Measurements from ENCODE around the gene PRKD1.

The PRKD1 gene

DNA sequence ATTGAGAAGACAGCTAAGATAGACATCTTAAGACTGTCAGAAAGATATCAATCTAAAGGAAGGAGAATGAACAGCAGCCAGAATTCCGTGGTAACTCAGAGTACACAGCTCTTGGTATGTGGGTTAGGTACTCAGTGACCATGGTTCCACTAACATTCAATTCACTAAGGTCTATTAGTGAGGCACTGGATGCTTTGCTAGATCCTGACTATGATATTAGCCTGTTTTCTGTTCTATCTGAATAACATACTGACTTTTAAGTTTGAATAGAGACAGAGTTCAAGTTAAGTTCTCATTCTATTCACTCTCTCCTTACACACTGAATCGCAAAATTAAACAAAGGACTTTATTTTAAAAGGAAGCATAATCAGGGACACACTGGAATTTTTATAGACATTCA is 106.4 kb downstream of the PRKD1 start:
- Histone ChIP-seq H2AFZ (ENCODE audit: low read depth, low read length) (no peak overlapping the region), H3K27me3 (ENCODE audit: insufficient read depth, low read length, poor library complexity) (no peaks in the 10 kb centered on the region), H3K4me1 (ENCODE audit: insufficient read depth, low read length) (no peaks in the 10 kb centered on the region), H4K20me1 (ENCODE audit: insufficient read depth, low read length) (no peaks in the 10 kb centered on the region), H3K4me2 (ENCODE audit: insufficient read depth, low read length) (no peak overlapping the region), H3K4me3 (ENCODE audit: low read depth in 1 of 2, low read length in 2 of 2) (no peak overlapping the region), H3K36me3 (ENCODE audit: insufficient read depth, low read length) (no peaks in the 10 kb centered on the region), H3K27ac (ENCODE audit: low read length) (no peak overlapping the region), H3K9me3 (ENCODE audit: insufficient read depth, low read length, severe bottlenecking) (no peaks in the 10 kb centered on the region), H3K79me2 (ENCODE audit: insufficient read depth, low read length) (no peaks in the 10 kb centered on the region), H3K9ac (ENCODE audit: low read depth, low read length) (no peak overlapping the region)
- ATAC-seq (ENCODE audit: insufficient read depth, low read depth) (no peak), DNase-seq (no peak)
- TF ChIP-seq, protein P1, sequence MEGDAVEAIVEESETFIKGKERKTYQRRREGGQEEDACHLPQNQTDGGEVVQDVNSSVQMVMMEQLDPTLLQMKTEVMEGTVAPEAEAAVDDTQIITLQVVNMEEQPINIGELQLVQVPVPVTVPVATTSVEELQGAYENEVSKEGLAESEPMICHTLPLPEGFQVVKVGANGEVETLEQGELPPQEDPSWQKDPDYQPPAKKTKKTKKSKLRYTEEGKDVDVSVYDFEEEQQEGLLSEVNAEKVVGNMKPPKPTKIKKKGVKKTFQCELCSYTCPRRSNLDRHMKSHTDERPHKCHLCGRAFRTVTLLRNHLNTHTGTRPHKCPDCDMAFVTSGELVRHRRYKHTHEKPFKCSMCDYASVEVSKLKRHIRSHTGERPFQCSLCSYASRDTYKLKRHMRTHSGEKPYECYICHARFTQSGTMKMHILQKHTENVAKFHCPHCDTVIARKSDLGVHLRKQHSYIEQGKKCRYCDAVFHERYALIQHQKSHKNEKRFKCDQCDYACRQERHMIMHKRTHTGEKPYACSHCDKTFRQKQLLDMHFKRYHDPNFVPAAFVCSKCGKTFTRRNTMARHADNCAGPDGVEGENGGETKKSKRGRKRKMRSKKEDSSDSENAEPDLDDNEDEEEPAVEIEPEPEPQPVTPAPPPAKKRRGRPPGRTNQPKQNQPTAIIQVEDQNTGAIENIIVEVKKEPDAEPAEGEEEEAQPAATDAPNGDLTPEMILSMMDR (IDR thresholded peaks at IDR 0.05; ENCODE audit: borderline replicate concordance, extremely low read depth, low read length, poor library complexity, severe bottlenecking), result no peak
- TF ChIP-seq EZH2 (IDR thresholded peaks at IDR 0.05; ENCODE audit: borderline replicate concordance, low read depth, low read length, severe bottlenecking), result no peak

DNA sequence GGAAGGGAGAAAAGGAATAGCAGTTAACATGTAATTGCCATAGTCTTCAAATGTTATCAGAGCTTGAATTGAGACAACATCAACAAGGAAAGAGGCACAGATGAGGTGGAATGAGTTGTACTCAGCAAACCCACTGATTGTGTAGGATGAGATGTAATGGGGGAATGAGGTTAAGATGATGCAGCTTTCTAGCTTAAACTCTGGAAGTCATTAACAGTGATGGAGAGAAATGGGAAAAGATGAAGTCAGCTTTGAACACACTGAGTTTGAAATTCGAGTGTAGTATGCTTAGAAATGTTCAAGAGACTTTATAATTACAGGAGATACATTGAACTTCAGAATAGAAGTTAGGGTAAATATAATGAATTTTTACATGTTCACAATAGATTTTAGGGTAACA is 106.9 kb downstream of the PRKD1 start:
- no peak for TF ChIP-seq EZH2 (IDR thresholded peaks at IDR 0.05; ENCODE audit: borderline replicate concordance, low read depth, low read length, severe bottlenecking)
- TF ChIP-seq, protein P1 (IDR thresholded peaks at IDR 0.05; ENCODE audit: borderline replicate concordance, extremely low read depth, low read length, poor library complexity, severe bottlenecking), result no peak
- DNase-seq (no peak), ATAC-seq (ENCODE audit: insufficient read depth, low read depth) (no peak)
- no peak overlapping the region for H2AFZ ChIP-seq (ENCODE audit: low read depth, low read length)
- no peak overlapping the region for H3K9ac ChIP-seq (ENCODE audit: low read depth, low read length)
- H3K27me3 ChIP-seq (ENCODE audit: insufficient read depth, low read length, poor library complexity), result no peaks in the 10 kb centered on the region
- no peak overlapping the region for H3K27ac ChIP-seq (ENCODE audit: low read length)
- H3K4me1 ChIP-seq (ENCODE audit: insufficient read depth, low read length), result no peaks in the 10 kb centered on the region
- no peaks in the 10 kb centered on the region for H3K9me3 ChIP-seq (ENCODE audit: insufficient read depth, low read length, severe bottlenecking)
- H3K79me2 ChIP-seq (ENCODE audit: insufficient read depth, low read length), result no peaks in the 10 kb centered on the region
- H3K4me2 ChIP-seq (ENCODE audit: insufficient read depth, low read length), result no peak overlapping the region
- H3K4me3 ChIP-seq (ENCODE audit: low read depth in 1 of 2, low read length in 2 of 2), result no peak overlapping the region
- no peaks in the 10 kb centered on the region for H3K36me3 ChIP-seq (ENCODE audit: insufficient read depth, low read length)
- H4K20me1 ChIP-seq (ENCODE audit: insufficient read depth, low read length), result no peaks in the 10 kb centered on the region

DNA sequence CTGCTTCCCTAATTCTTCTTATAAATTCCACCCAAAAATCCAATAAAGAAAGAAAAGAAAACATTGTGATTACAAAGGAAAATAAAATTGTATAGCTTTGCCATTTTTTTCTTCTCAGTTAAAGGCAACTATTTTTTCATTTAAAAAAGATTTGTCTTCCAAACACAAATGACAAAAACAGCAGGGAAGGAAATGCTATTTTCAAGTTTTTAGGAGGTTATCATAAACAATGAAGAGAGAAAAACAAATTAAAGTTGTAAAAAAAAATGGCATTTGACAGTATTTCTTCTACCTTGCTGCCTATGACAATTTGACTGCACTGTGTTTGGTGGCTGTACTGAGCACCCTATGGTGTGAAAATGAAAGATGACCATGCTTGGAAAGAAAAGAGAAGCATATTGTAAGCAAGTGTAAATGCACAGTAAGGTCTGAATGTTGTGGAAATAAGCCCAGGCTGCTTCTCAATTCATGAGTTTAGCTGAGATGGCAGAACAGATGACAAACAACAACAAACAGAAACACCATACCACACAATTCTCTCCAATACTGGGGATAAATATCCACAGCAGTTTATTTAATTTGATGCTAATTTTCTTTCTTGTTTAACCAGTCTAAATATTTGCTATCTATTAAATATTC is 109.8 kb downstream of the PRKD1 start:
- H3K4me1 ChIP-seq (ENCODE audit: insufficient read depth, low read length), result no peaks in the 10 kb centered on the region
- no peak overlapping the region for H3K4me2 ChIP-seq (ENCODE audit: insufficient read depth, low read length)
- H3K9ac ChIP-seq (ENCODE audit: low read depth, low read length), result no peak overlapping the region
- H3K27me3 ChIP-seq (ENCODE audit: insufficient read depth, low read length, poor library complexity), result no peaks in the 10 kb centered on the region
- no peak for TF ChIP-seq EZH2 (IDR thresholded peaks at IDR 0.05; ENCODE audit: borderline replicate concordance, low read depth, low read length, severe bottlenecking)
- no peaks in the 10 kb centered on the region for H3K79me2 ChIP-seq (ENCODE audit: insufficient read depth, low read length)
- DNase-seq (no peak), ATAC-seq (ENCODE audit: insufficient read depth, low read depth) (no peak)
- no peak overlapping the region for H2AFZ ChIP-seq (ENCODE audit: low read depth, low read length)
- H3K36me3 ChIP-seq (ENCODE audit: insufficient read depth, low read length), result no peaks in the 10 kb centered on the region
- no peaks in the 10 kb centered on the region for H4K20me1 ChIP-seq (ENCODE audit: insufficient read depth, low read length)
- no peak overlapping the region for H3K4me3 ChIP-seq (ENCODE audit: low read depth in 1 of 2, low read length in 2 of 2)
- H3K9me3 ChIP-seq (ENCODE audit: insufficient read depth, low read length, severe bottlenecking), result no peaks in the 10 kb centered on the region
- H3K27ac ChIP-seq (ENCODE audit: low read length), result no peak overlapping the region

DNA sequence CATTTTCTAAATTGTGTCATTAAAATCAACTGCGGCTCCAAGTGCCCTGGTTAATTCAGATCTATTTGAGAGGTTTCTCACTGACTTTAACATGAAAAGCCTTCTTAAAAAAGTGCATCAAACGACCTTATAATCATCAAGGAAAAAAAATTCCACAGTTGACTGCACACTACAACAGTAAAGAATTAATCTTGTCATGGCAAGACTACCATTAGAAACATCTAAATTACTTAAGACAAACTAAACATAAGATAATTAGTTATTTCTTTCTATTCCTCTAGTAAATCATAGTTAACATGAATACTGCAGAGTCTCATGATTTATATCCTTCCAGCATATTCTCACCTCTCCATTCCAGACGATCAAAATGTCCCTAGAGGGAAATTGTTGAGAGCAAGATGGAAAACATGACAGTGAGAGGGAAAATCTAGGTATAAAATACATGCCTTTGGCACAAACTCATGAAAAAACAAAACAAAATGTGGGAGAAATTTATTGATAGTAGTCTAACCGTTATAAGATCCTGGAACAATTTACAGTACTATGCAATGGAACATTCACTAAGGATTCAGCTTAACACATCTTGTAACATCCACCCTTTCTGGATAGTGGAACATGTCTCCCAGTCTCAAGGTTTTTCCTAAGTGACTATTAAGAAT is 112.5 kb downstream of the PRKD1 start:
- Histone ChIP-seq H3K79me2 (ENCODE audit: insufficient read depth, low read length) (no peaks in the 10 kb centered on the region), H3K27me3 (ENCODE audit: insufficient read depth, low read length, poor library complexity) (no peaks in the 10 kb centered on the region)
- no peak for TF ChIP-seq EZH2 (IDR thresholded peaks at IDR 0.05; ENCODE audit: borderline replicate concordance, low read depth, low read length, severe bottlenecking)
- TF ChIP-seq, protein P1 (IDR thresholded peaks at IDR 0.05; ENCODE audit: borderline replicate concordance, extremely low read depth, low read length, poor library complexity, severe bottlenecking), result no peak

More for the DNA sequence above, 112.5 kb downstream of the PRKD1 start:
- ATAC-seq (ENCODE audit: insufficient read depth, low read depth) (no peak), DNase-seq (no peak)
- no peak overlapping the region for H2AFZ ChIP-seq (ENCODE audit: low read depth, low read length)
- H3K4me3 ChIP-seq (ENCODE audit: low read depth in 1 of 2, low read length in 2 of 2), result no peak overlapping the region
- no peaks in the 10 kb centered on the region for H3K36me3 ChIP-seq (ENCODE audit: insufficient read depth, low read length)
- H3K4me1 ChIP-seq (ENCODE audit: insufficient read depth, low read length), result no peaks in the 10 kb centered on the region
- no peak overlapping the region for H3K27ac ChIP-seq (ENCODE audit: low read length)
- no peaks in the 10 kb centered on the region for H3K9me3 ChIP-seq (ENCODE audit: insufficient read depth, low read length, severe bottlenecking)
- H3K9ac ChIP-seq (ENCODE audit: low read depth, low read length), result no peak overlapping the region
- H4K20me1 ChIP-seq (ENCODE audit: insufficient read depth, low read length), result no peaks in the 10 kb centered on the region
- no peak overlapping the region for H3K4me2 ChIP-seq (ENCODE audit: insufficient read depth, low read length)

Measured in DND-41 (cell line).